Parathyroid adenoma (tissue), 2 donors: ENCODE measurements around the gene MAN1A2.
A peak's percentile ranks its signal among the peaks of the same experiment; 100 is the strongest.

Experiments used
- H2AFZ ChIP-seq: fragments of 300-600 bp; sonication (generic); one replicate; pipeline ENCODE4 v1.7.0; 2017; ENCODE audit warnings: antibody characterized with exemption, mild to moderate bottlenecking
- H3K27ac ChIP-seq: fragments of 300-600 bp; sonication (generic); one replicate; pipeline ENCODE4 v1.7.0; 2017
- H3K27me3 ChIP-seq: fragments of 300-600 bp; sonication (generic); one replicate; pipeline ENCODE4 v1.7.0; 2017; ENCODE audit warnings: low read length; ENCODE audit not compliant: control insufficient read depth, insufficient read depth
- H3K36me3 ChIP-seq: fragments of 300-600 bp; sonication (generic); one replicate; pipeline ENCODE4 v1.7.0; 2017; ENCODE audit warnings: low read length; ENCODE audit not compliant: control insufficient read depth, insufficient read depth
- H3K4me1 ChIP-seq: fragments of 300-600 bp; sonication (generic); one replicate; pipeline ENCODE4 v1.7.0; 2017; ENCODE audit warnings: control low read depth
- H3K4me2 ChIP-seq: fragments of 300-600 bp; sonication (generic); one replicate; pipeline ENCODE4 v1.7.0; 2017; ENCODE audit warnings: low read length
- H3K4me3 ChIP-seq: fragments of 300-600 bp; sonication (generic); one replicate; pipeline ENCODE4 v1.7.0; 2017; ENCODE audit warnings: low read depth, low read length
- H3K79me2 ChIP-seq: fragments of 300-600 bp; sonication (generic); one replicate; pipeline ENCODE4 v1.7.0; 2017; ENCODE audit warnings: control low read depth
- H3K9ac ChIP-seq: fragments of 300-600 bp; sonication (generic); one replicate; pipeline ENCODE4 v1.7.0; 2017; ENCODE audit warnings: mild to moderate bottlenecking
- H3K9me3 ChIP-seq: fragments of 300-600 bp; sonication (generic); one replicate; pipeline ENCODE4 v1.7.0; 2017; ENCODE audit warnings: low read length; ENCODE audit not compliant: control insufficient read depth
- TF ChIP-seq, protein P1 (sequence below): fragments of 300-600 bp; sonication (generic); IDR thresholded peaks from one replicate; pipeline ENCODE4 v1.7.0; 2017; ENCODE audit warnings: antibody characterized with exemption, mild to moderate bottlenecking
- donor health status: primary hyperparathyroidism.

The MAN1A2 gene

DNA sequence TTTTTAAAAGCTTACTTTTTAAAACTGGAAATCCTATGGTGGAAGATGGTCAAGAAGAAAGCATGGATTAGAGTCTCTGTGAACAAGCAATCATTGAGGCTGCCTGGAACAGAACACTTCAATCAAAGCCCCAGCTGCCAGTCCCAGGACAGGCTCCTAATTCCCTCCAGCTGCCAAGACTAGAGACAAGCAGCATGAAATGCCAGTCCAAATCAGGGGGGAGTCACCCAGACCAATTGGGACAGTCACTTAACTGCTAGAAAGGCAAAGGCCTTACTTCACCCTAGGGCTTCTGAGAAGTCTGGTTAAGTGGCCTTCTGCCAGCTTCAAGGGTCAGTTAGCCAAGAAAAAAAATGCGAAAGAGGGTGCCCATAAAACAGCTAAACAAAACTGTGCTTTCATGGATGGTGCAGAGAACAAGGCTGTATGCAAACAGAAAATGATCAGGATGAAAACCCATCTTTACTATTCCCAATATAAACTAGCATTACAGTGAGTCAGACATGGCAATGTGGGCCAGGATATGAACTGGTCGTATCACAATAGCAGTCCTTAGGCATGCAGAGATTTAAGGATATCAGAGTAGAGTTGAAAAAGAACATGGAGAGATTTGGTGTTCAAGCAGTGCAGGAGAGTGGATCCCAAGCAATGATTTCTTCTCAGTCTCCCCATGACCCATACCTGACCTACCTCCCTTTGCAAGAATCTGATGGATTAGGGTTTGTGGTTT is 31.0 kb upstream of the MAN1A2 start:
- no peaks in the 10 kb centered on the region for H3K79me2 ChIP-seq
- TF ChIP-seq, protein P1, sequence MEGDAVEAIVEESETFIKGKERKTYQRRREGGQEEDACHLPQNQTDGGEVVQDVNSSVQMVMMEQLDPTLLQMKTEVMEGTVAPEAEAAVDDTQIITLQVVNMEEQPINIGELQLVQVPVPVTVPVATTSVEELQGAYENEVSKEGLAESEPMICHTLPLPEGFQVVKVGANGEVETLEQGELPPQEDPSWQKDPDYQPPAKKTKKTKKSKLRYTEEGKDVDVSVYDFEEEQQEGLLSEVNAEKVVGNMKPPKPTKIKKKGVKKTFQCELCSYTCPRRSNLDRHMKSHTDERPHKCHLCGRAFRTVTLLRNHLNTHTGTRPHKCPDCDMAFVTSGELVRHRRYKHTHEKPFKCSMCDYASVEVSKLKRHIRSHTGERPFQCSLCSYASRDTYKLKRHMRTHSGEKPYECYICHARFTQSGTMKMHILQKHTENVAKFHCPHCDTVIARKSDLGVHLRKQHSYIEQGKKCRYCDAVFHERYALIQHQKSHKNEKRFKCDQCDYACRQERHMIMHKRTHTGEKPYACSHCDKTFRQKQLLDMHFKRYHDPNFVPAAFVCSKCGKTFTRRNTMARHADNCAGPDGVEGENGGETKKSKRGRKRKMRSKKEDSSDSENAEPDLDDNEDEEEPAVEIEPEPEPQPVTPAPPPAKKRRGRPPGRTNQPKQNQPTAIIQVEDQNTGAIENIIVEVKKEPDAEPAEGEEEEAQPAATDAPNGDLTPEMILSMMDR: no peak
- no peaks in the 10 kb centered on the region for H3K27me3 ChIP-seq
- no peaks in the 10 kb centered on the region for H3K9me3 ChIP-seq
- no peak overlapping the region for H3K9ac ChIP-seq
- H3K4me1 ChIP-seq: no peaks in the 10 kb centered on the region
- H3K4me2 ChIP-seq: no peak overlapping the region
- H3K36me3 ChIP-seq: no peaks in the 10 kb centered on the region
- no peak overlapping the region for H2AFZ ChIP-seq
- H3K27ac ChIP-seq: no peak overlapping the region
- no peak overlapping the region for H3K4me3 ChIP-seq

GRCh38 chr1:117339866-117340700 is 27.2 kb upstream of the MAN1A2 start:
- H3K27me3 ChIP-seq: no peaks in the 10 kb centered on the region
- H3K9me3 ChIP-seq: no peaks in the 10 kb centered on the region
- no peaks in the 10 kb centered on the region for H3K36me3 ChIP-seq
- H3K4me1 ChIP-seq: no peaks in the 10 kb centered on the region
- no peaks in the 10 kb centered on the region for H3K79me2 ChIP-seq
- no peak overlapping the region for H3K9ac ChIP-seq
- H2AFZ ChIP-seq: peak overlapping the region; percentile 66
- no peak overlapping the region for H3K4me3 ChIP-seq
- TF ChIP-seq, protein P1: no peak
- H3K27ac ChIP-seq: no peak overlapping the region
- H3K4me2 ChIP-seq: no peak overlapping the region

DNA sequence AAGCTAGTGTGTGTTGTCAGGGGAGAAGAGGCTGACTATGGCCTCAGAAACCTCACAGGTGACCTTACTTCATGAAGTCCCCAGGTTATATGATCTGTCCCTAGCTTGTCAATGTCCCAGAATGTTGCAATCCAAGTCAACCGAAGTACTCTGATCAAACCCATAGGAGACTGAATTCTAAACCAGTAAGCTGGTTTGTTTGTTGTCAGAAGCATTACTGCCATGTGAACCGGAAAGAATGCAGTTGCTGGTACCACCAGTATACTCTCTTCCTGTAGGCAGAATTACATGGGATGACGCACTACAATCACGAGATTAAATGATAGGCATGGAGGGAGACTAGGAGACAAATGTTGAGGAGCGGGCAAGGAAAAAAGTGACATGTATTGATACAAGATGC is 26.1 kb upstream of the MAN1A2 start:
- H3K27me3 ChIP-seq: no peaks in the 10 kb centered on the region
- no peaks in the 10 kb centered on the region for H3K79me2 ChIP-seq
- H2AFZ ChIP-seq: peak overlapping the region; percentile 25
- H3K4me1 ChIP-seq: no peaks in the 10 kb centered on the region
- TF ChIP-seq, protein P1: no peak
- H3K9me3 ChIP-seq: no peaks in the 10 kb centered on the region
- no peaks in the 10 kb centered on the region for H3K36me3 ChIP-seq
- peak overlapping the region; percentile 15 for H3K4me2 ChIP-seq
- no peak overlapping the region for H3K9ac ChIP-seq
- H3K4me3 ChIP-seq: peak overlapping the region; percentile 15
- no peak overlapping the region for H3K27ac ChIP-seq

DNA sequence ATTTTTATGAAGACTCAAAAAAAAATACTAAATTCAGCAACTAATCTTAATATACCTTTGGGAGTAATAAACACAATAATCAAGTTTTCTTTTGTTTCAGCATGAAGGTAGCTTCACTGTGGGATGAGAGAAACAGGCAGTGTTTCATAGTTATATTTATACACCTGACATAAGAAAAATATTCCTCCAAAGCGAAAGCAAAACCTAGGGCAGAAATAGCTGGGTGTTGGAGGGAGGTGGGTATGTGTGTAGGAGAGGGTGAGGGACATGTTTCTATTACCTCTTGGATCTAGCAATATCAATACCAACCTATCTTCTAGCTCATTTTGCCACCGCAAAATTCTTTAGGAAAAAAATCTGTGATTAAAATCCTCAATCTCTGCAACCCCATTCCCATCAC is 24.9 kb upstream of the MAN1A2 start:
- Histone ChIP-seq H3K36me3 (no peaks in the 10 kb centered on the region), H3K79me2 (no peaks in the 10 kb centered on the region), H3K4me1 (no peaks in the 10 kb centered on the region), H3K9me3 (no peaks in the 10 kb centered on the region), H2AFZ (no peak overlapping the region), H3K9ac (no peak overlapping the region), H3K27me3 (no peaks in the 10 kb centered on the region), H3K4me3 (no peak overlapping the region), H3K4me2 (no peak overlapping the region), H3K27ac (no peak overlapping the region)
- TF ChIP-seq, protein P1: no peak
